Measurements from ENCODE around the gene CHCHD3.

- TF ChIP-seq CTCF (IDR thresholded peaks at IDR 0.05) (no peak), POLR2A (IDR thresholded peaks at IDR 0.05) (no peak)
These were observed 276.1 kb downstream of the CHCHD3 start for GRCh38 chr7:132805766-132806165.

All from right lobe of liver (tissue), 4 donors.